Fibroblast of the conjunctiva (primary cell): ENCODE results near the gene MARK1.
"Not testable (repeated sequence)": the region's sequence is repeated elsewhere in the genome, so short reads cannot be mapped to it uniquely, and the experiment has no call there.

ENCODE experiments used
- DNase-seq: peaks from one replicate; pipeline ENCODE4 v3.0.0-alpha.2; 2010; ENCODE audit warnings: low read depth

The MARK1 gene

GRCh38 chr1:220611100-220611499 lies 83.2 kb downstream of the MARK1 start:
- not testable (repeated sequence) for DNase-seq

DNA sequence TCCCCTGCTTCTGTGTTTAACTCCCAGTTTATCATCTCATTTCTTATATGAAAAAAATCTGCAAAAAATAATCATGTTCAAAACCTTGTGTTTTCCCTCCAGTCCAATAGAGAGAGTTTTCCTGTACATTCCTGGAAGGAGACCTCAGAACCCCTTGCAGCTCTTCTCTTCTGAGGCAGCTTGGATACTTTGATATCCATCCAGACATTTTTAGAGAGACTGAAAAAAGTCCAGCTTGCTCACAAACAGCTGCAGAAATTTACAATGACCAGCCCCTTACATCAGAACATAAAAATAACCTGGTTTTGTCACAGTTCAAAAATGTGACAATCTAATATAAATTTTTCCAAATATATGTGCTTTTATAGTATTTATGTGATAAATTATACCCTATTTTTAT lies 88.9 kb downstream of the MARK1 start:
- no peak for DNase-seq

DNA sequence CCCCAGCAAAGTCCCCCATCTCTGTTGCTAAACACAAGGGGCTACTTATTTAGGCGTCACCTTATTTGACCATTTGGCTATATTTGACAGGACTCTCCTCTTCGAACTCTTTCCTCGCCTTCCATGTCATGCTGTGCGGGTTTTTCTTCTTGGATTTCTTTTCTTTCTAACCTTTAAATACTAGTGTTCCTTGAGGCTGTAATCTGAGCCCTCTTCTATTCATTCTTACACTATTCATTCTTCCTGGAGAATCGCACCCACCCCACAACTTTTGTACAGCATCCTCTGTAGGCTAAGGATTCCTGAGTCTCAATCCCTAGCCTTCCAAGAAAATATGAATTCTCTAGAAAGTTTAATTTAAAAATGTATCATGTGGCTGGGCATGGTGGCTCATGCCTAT lies 100.5 kb downstream of the MARK1 start:
- DNase-seq: no peak

DNA sequence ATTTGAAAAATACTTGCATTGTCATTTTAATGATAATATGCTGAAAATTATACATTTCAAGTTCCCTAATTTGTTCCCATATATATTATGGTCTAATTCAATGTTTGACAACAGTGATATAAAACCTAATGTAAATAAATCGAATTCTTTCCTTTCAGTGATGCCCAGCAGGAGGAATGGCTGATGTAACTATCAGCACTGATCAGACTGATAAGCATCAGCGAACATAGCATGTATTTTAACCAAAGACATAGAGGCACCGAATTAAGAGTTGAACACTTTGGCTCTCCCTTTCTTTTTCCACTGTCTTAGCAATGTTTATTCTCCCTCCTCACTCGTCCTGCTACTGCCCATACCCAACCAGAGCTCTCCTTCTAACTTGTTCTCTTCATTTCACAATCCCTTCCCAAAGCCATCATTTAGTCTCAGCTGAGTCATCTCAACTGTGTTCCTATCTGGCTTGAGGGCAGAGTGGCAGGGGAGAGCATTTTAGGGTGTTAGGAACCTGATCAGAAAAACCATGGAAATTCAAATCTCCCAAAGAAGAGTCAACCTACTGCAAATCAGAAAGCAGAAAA lies 103.4 kb downstream of the MARK1 start:
- DNase-seq: no peak

DNA sequence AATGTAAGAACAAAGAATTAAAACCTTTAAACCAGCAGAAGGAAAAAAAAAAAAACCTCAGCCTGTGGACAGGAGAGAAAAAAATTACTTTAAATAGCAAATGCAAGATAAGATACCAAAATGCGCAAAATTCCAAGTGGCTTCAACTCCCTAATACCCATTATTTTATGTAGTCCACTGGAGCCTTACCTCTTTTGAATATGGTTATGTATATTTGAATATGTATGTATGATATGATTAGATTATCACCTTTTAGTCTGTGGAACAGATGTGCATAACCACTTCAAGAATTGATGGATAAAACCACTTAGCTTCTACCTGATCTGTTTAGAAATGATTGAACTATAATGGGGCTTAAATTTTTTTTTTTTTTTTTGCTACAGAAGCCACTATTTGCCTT lies 109.8 kb downstream of the MARK1 start:
- no peak for DNase-seq

- no peak for DNase-seq
Measured at GRCh38 chr1:220642285-220642684, 114.3 kb downstream of the MARK1 start.

DNA sequence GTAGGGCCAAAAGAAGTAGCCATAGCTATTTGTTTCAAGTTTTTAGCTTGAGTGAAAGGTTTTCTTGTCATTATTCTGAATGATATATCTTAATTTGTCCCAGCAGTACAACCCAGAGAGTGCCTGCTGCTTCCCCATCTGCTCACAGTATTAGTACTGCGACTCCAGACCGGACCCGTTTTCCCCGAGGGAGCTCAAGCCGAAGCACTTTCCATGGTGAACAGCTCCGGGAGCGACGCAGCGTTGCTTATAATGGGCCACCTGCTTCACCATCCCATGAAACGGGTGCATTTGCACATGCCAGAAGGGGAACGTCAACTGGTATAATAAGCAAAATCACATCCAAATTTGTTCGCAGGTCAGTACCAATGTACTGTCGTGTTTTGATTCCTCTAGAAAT lies 125.1 kb downstream of the MARK1 start:
- no peak for DNase-seq

DNA sequence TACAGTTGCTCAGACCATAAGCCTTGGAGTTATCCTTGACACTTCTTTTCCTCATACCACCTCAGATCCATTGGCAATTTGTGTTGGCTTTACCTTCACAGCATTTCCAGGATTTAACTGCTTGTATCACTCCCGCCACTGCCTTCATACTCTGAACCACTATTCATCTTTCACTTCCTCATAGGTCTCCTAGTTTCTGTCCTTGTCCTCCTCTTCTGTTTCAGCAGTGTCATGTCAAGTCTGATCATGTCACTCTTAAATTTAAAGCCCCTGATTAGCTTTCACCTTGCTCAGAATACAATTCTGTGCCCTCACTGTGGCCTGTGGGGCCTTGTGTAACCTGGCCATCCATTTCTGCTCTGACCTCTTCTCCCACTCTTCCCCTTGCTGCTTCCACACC lies 127.6 kb downstream of the MARK1 start:
- DNase-seq: no peak

DNA sequence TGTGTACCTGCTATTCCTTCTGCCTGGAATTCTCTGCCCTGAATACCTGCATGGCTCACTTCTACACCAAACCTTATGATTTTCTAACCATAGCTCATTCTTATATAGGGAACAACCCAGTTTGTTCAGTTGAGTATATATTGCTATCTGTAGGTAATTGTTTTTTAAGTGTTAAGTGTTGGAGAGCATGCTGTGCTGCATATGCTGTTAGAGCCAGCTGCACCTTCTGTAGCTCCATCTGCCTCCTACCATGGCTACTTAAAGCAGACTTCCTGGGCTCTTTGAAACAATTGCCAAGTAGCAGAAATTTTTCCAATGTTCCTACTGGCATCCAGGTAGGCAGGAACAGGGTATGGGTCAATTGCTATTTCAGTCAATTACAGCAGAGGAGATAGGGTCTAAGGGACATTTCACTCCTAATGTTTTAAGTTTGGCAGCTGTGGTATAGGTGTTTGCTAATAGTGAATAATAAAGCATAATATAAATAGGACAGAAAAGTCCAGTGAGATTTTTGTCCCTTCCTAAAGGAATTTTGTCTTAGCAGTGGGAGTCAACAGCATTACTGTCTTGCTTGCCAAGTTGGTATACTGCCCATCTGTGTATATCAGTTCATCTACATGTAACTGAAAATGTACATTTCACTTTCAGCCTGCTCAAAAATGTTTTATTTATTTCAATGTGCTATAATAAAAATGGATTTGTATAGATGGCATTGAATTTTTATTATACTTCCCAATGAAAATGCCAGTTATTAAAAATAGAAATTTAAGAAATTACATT lies 128.2 kb downstream of the MARK1 start:
- DNase-seq: no peak

GRCh38 chr1:220666349-220666748 lies 138.4 kb downstream of the MARK1 start:
- DNase-seq: no peak

GRCh38 chr1:220669005-220669404 lies 141.1 kb downstream of the MARK1 start:
- no peak for DNase-seq

- DNase-seq: no peak
Measured at GRCh38 chr1:220670365-220670764, 142.4 kb downstream of the MARK1 start.

GRCh38 chr1:220673921-220674320 lies 146.0 kb downstream of the MARK1 start:
- no peak for DNase-seq

DNA sequence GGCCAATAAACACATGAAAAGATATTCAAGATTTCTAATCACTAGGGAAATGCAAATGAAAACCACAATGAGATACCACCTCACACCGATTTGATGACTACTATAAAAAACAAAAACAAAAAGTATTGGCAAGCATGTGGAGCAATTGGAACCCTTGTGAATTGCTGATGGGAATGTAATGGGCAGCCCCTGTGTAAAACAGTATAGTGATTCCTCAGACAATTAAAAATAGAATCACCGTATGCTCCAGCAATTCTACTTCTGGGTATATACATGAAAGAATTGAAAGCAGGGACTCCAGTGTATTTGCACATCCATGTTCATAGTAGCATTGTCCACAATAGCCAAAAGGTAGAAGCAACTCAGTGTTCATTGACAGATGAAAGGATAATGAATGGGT lies 149.3 kb downstream of the MARK1 start:
- DNase-seq: no peak

DNA sequence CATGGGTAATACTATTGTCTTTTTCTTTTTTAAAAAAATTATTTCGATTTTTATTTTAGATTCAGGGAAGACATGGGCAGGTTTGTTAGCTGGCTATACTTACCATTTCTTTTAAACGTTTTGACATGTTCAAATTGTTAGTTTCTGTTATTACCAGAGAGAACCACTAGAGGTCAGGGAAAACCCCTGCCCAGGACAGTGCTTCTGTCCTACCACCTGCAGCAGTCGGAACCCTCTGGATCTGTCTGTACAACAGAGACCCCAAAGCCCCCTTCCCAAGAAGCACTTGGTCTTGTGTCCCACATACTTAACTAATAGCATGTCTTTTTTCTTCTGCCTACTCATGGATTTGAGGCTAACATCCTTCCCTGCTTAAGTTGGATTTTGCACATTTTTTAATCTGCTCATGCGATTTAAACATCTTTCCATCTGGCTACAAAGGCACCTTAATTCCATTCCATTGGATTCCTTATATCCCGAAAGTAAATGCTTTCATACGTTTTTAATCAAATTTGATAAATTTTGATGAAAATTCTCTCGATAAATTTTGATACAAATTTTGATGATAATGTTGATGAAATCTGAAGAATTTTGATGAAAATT lies 152.2 kb downstream of the MARK1 start:
- no peak for DNase-seq

- DNase-seq: no peak
Measured at GRCh38 chr1:220681220-220681880, 153.4 kb downstream of the MARK1 start.

GRCh38 chr1:220682901-220683576 lies 155.1 kb downstream of the MARK1 start:
- no peak for DNase-seq

DNA sequence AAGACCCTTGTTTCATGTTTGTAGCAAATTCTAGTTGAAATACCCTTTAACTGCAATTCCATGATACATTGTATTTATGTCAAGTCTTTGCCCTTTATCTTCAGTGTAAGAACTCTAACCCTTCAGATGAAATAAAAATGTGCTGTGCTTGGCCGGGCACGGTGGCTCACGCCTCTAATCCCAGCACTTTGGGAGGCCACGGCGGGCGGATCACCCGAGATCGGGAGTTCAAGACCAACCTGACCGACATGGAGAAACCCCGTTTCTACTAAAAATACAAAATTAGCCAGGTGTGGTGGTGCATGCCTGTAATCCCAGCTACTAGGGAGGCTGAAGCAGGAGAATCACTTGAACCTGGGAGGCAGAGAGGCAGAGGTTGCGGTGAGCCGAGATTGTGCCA lies 155.8 kb downstream of the MARK1 start:
- not testable (repeated sequence) for DNase-seq

- DNase-seq: no peak
Measured at GRCh38 chr1:220684890-220685289, 157.0 kb downstream of the MARK1 start.

DNA sequence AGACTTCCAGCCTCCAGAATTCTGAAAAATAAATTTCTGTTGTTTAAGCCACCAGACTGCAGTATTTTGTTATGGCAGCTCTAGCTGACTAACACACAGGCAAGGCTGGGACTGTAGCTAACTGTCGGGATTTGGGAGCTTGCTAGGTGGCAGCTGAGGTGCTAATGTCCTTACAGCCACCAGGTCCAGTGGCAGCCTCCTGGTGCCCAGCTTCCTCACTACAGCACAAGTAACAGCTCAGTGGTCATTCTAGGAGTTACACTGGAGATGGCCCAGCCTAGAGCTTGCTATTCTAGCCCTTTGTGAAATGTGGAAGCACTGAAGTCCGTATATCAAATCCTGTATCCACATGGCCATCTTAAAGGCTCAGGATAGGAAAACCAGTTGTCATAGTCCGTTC lies 157.9 kb downstream of the MARK1 start:
- no peak for DNase-seq

- no peak for DNase-seq
Measured at GRCh38 chr1:220687809-220688208, 159.9 kb downstream of the MARK1 start.

DNA sequence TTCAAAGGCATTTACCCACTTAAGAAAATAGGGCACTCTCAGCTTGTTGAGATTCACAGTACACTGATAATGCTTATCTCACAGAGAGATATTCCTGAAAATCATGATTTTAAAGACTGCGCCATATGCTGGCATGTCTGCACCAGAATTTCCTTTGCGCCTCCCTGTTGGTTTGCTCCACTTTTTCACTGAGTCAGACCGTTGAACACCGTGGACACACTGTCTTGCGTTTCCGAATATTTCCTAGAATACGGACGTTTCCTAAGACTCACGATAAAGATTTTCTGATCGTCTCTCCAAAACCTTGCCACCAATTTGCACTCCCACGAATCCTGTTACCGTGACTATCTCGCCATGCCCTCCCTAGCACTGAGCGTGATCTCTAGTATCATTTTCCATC lies 161.7 kb downstream of the MARK1 start:
- no peak for DNase-seq
